CD4-positive, alpha-beta T cell treated with Interleukin-4 for 1 hour (primary cell): ENCODE measurements around the gene LRMDA.

Source experiments
- DNase-seq, 2 donors: peaks; one replicate each; pipeline ENCODE4 v3.0.0-alpha.2; 2020 to 2022

LRMDA gene

GRCh38 chr10:75857269-75857846 is 425.9 kb downstream of the LRMDA start:
- DNase-seq: no peak

- no peak for DNase-seq
Measured at GRCh38 chr10:75857896-75858295, 426.5 kb downstream of the LRMDA start.

DNA sequence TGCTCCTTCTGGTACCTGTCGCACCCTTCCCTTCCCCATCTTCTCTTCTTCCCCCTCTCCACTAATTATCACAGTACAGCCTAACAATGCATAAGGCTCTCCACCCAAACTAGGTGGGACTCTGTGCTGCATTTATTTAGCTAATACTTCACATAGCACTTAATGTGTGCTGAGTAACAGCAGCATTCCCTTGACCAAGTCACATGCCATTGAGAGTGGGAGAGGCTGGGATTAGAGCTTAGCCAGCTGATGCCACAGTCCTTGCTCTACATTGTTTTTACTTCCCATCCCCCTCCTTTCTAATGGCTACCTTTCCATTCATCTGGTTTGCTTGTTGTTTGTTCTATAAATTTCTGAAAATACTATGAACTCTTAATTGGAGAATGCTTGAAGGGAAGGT is 426.9 kb downstream of the LRMDA start:
- no peak for DNase-seq

DNA sequence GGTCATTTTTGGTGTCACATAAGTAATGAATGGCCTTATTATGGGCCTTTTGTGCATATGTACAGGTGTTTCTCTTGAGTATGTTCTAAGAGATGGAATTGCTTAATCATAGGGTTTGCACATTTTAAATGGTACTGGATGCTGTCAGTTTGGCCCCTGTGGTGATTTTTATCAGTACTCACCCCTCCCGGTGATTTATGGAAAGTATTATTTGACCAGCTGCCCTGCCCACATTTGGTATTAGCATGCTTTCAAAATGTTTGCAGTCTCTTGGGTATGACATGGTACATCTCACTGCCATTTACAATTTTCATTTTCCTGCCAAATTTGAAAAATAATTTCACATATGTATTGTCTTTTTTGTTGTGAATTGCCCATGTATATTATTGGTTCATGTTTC is 427.7 kb downstream of the LRMDA start:
- DNase-seq: no peak

DNA sequence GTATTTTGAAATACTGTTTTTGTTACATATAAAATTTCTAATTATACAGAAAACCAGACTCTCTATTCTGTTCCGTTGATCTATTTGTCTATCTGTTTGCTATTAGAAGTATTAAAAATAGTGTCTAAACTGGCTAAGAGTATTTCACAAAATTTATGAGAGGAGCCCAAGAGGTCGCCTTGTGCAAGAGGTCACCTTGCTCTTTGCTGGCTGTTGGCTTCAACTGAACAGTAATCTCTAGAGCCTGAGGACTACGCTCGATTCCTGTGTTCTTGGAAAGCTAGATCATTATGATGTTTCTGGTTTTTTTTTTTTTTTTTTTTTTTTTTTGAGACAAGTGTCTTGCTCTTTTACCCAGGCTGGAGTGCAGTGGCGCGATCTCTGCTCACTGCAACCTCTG is 428.6 kb downstream of the LRMDA start:
- no peak for DNase-seq

DNA sequence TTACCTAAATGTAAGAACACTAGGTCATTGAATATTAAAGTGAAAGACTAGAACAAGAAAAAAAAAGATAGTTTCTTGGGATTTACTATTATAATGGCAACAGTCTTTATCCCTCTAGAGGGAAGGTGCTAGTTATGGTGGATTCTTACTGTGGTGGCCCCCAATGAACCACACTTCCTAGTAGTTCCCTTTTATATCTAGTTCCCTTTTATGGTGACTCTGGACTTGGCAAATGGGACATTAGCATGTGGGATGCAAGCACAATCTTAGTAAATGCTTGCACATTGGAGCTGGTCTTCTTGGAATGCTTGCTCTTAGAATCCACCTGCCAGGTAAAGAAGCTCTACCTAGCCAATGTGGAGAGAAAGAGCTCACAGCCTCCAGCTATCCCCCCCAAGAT is 430.2 kb downstream of the LRMDA start:
- DNase-seq: no peak

GRCh38 chr10:75862935-75863334 is 431.5 kb downstream of the LRMDA start:
- DNase-seq: no peak

- no peak for DNase-seq
Measured at GRCh38 chr10:75864717-75865116, 433.3 kb downstream of the LRMDA start.

- no peak for DNase-seq
Measured at GRCh38 chr10:75865413-75866299, 434.2 kb downstream of the LRMDA start.

DNA sequence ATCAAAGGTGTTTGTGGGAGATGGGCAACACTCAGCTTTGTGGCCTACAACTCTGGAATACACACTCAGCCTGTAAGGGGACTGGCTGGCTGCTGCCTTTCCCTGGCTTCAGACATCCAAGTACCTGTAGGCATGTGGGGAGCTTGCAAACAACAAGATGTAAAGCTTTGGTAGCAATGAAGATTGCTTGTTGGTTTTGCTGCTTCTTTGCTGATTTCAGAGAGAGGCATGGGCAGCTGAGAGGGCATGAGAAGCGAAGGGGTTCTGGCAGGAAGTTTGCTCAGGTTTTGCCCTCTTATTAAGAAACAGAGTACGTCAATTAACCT is 434.8 kb downstream of the LRMDA start:
- DNase-seq: no peak

DNA sequence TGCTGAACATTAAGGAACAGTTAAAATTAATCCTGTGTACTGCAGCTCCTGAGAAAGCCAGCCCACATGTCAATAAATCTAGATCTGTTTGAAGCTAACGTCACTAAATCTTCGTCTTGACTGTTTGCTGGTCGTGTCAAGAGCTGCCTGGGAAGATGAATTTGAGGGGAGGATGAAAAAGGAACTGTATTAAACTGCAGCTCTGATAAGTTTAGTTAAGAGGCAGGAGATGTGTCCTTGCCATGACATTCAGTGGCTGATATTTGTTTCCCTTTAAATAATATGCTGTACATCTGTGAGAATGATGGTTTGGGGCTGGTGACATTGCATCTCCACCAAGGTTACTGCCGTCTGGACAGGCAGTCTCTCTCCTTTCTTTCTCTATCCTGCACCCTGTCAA is 435.3 kb downstream of the LRMDA start:
- DNase-seq: no peak

GRCh38 chr10:75868574-75868973 is 437.1 kb downstream of the LRMDA start:
- DNase-seq: no peak

GRCh38 chr10:75870039-75870645 is 438.7 kb downstream of the LRMDA start:
- no peak for DNase-seq

DNA sequence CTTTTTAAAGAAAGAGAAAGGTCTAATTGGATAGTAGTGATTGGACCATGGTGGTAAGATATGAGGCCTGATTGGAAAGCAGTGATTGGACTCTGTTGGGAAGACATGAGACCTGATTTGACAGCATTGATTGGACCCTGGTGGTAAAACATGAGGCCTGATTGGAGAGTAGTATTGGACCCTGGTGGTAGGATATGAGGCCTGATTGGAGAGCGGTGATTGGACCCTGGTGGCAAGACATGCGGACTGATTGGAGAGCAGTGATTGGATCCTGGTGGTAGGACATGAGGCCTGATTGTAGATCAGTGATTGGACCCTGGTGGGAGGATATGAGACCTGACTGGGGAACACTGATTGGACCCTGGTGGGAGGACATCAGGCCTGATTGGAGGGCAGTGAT is 444.3 kb downstream of the LRMDA start:
- DNase-seq: no peak

GRCh38 chr10:75876710-75877109 is 445.3 kb downstream of the LRMDA start:
- no peak for DNase-seq

GRCh38 chr10:75877877-75878276 is 446.5 kb downstream of the LRMDA start:
- no peak for DNase-seq

GRCh38 chr10:75878586-75878985 is 447.2 kb downstream of the LRMDA start:
- no peak for DNase-seq

- no peak for DNase-seq
Measured at GRCh38 chr10:75880031-75880775, 448.8 kb downstream of the LRMDA start.

DNA sequence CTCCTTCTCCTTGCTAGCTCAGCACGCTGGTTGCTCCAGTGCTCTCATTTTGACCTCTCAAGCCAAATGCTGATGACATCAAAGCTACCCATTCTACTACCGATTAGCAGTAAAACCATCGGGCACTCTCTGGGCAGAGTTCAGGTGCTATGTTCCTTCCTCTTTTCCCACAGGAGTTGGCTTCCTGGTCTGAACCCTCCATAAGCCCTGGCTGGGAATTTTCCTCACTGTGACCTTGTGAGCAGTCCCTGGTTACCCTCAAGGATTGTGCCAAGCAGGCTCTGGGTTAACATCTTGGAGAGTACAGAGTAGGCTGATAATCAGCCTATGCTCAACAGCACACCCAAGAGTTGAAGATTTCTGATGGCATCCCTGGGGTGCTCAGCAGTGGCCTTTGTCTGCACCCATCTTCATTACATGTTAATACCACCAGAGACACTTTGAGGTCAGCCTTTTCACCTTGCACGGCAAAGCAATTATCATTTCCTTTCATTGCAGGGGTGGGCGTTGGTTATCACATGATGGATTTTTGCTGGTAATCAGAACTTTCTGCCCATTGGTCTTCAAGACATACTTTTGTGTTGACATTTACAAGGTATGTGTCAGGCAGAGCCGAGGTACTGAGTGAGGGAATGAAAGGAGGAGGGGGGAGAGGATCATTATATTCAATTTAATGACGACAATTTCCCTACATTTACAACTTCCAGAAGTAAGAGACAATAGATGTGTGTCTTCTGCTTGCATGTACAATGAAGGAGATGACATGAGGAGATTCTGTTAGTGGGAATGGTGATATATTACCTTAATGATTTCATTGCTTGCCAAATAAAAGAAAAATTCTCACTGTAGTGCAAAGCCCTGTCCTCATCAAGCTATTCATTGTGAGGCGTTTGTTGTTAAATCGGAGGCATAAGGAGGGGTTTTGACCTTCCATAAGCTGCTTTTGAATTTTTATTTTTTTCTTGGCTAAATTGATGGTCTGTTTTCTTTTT is 452.0 kb downstream of the LRMDA start:
- no peak for DNase-seq

GRCh38 chr10:75884808-75885207 is 453.4 kb downstream of the LRMDA start:
- no peak for DNase-seq

- DNase-seq: no peak
Measured at GRCh38 chr10:75887369-75887768, 455.9 kb downstream of the LRMDA start.

- DNase-seq: no peak
Measured at GRCh38 chr10:75887992-75888680, 456.7 kb downstream of the LRMDA start.
